GM12878 (cell line): ENCODE results near the gene EXD3. TPM values are rescaled to one million over a fixed set of nuclear protein-coding genes. Genes with fewer than 3 reads are reported as not detected.

Experiments used
- BACH1 ChIP-seq: fragments of 450-650 bp; IDR thresholded peaks from 2 replicates; pipeline ENCODE4 v1.6.1; 2017; ENCODE audit warnings: mild to moderate bottlenecking, borderline replicate concordance
- BCLAF1 ChIP-seq: fragments of 450-650 bp; IDR thresholded peaks from 2 replicates; pipeline ENCODE4 v1.6.1; 2017; ENCODE audit warnings: antibody characterized with exemption, mild to moderate bottlenecking, moderate library complexity
- CEBPB ChIP-seq, 2 experiments: fragments of 150-350 bp in 1 of 2; IDR thresholded peaks; 2 replicates each; pipeline ENCODE4 v1.6.1; 2012 to 2014; ENCODE audit warnings: low read depth in 2 of 2, low read length in 2 of 2, borderline replicate concordance in 1 of 2, inconsistent platforms in 1 of 2
- E2F4 ChIP-seq: IDR thresholded peaks from 2 replicates; pipeline ENCODE4 v1.6.1; 2012; ENCODE audit warnings: low read depth, low read length, improper control_type of control experiment
- EGR1 ChIP-seq, 2 experiments: IDR thresholded peaks; 1 replicate in 1 of 2; 2 replicates in 1 of 2; pipeline ENCODE4 v1.6.1; 2011 to 2012; ENCODE audit warnings: low read depth in 2 of 2, low read length in 2 of 2, borderline replicate concordance in 1 of 2, mild to moderate bottlenecking in 1 of 2, moderate library complexity in 1 of 2
- FOS ChIP-seq: IDR thresholded peaks from 3 replicates; pipeline ENCODE4 v1.6.1; 2011; ENCODE audit warnings: borderline replicate concordance; ENCODE audit not compliant: insufficient read length; ENCODE audit errors: extremely low read depth
- HCFC1 ChIP-seq: fragments of 150-350 bp; IDR thresholded peaks from 2 replicates; pipeline ENCODE4 v1.6.1; 2014; ENCODE audit warnings: low read length
- IKZF2 ChIP-seq, 2 experiments: fragments of 450-650 bp; IDR thresholded peaks; 2 replicates each; pipeline ENCODE4 v1.6.1; 2017; ENCODE audit warnings: mild to moderate bottlenecking in 2 of 2, moderate library complexity in 2 of 2
- LARP7 ChIP-seq: fragments of 450-650 bp; IDR thresholded peaks from 2 replicates; pipeline ENCODE4 v1.6.1; 2017; ENCODE audit warnings: mild to moderate bottlenecking
- MLLT1 ChIP-seq: fragments of 450-650 bp; IDR thresholded peaks from 2 replicates; pipeline ENCODE4 v1.6.1; 2016; ENCODE audit warnings: mild to moderate bottlenecking
- MYB ChIP-seq: fragments of 150-350 bp; IDR thresholded peaks from 2 replicates; pipeline ENCODE4 v1.6.1; 2014; ENCODE audit warnings: mild to moderate bottlenecking, low read depth, low read length, borderline replicate concordance
- NR2C1 ChIP-seq: fragments of 450-650 bp; IDR thresholded peaks from 2 replicates; pipeline ENCODE4 v1.6.1; 2017; ENCODE audit warnings: antibody characterized with exemption, mild to moderate bottlenecking, moderate library complexity
- PAX8 ChIP-seq: fragments of 450-650 bp; IDR thresholded peaks from 2 replicates; pipeline ENCODE4 v1.6.1; 2017; ENCODE audit warnings: mild to moderate bottlenecking, moderate library complexity
- PBX3 ChIP-seq: IDR thresholded peaks from 2 replicates; pipeline ENCODE4 v1.6.1; 2011; ENCODE audit warnings: mild to moderate bottlenecking, low read depth, low read length, moderate library complexity; ENCODE audit not compliant: insufficient replicate concordance
- POLR2AphosphoS5 ChIP-seq: IDR thresholded peaks from 2 replicates; pipeline ENCODE4 v1.6.1; 2011; ENCODE audit warnings: mild to moderate bottlenecking, low read length, inconsistent platforms
- POU2F2 ChIP-seq: IDR thresholded peaks from 3 replicates; pipeline ENCODE4 v1.6.1; 2011; ENCODE audit warnings: low read depth, mild to moderate bottlenecking, low read length, borderline replicate concordance
- SIX5 ChIP-seq: IDR thresholded peaks from 2 replicates; pipeline ENCODE4 v1.6.1; 2011; ENCODE audit warnings: mild to moderate bottlenecking, low read depth, low read length, moderate library complexity; ENCODE audit not compliant: severe bottlenecking
- SMAD5 ChIP-seq: IDR thresholded peaks from 2 replicates; pipeline ENCODE4 v1.6.1; 2016; ENCODE audit warnings: antibody characterized with exemption, low read depth
- SREBF1 ChIP-seq: IDR thresholded peaks from 2 replicates; pipeline ENCODE4 v1.6.1; 2012; ENCODE audit warnings: mild to moderate bottlenecking, low read length
- SRF ChIP-seq, 2 experiments: IDR thresholded peaks; 2 replicates each; pipeline ENCODE4 v1.6.1; 2011; ENCODE audit warnings: low read depth in 2 of 2, low read length in 2 of 2, mild to moderate bottlenecking in 1 of 2, moderate library complexity in 1 of 2
- YBX1 ChIP-seq: fragments of 450-650 bp; IDR thresholded peaks from 2 replicates; pipeline ENCODE4 v1.6.1; 2016; ENCODE audit warnings: antibody characterized with exemption
- YY1 ChIP-seq: IDR thresholded peaks from 2 replicates; pipeline ENCODE4 v1.6.1; 2011; ENCODE audit warnings: low read depth, mild to moderate bottlenecking, low read length
- ZNF207 ChIP-seq: fragments of 450-650 bp; IDR thresholded peaks from 2 replicates; pipeline ENCODE4 v1.6.1; 2014; ENCODE audit warnings: antibody characterized with exemption, mild to moderate bottlenecking, borderline replicate concordance
- ZZZ3 ChIP-seq: IDR thresholded peaks from 2 replicates; pipeline ENCODE4 v1.6.1; 2011; ENCODE audit warnings: low read depth; ENCODE audit not compliant: control insufficient read depth, insufficient read length
- polyA plus RNA-seq, 11 experiments: library from polyadenylated mRNA; depleted of rRNA in 4 of 11; unstranded in 6 of 11; stranded (reverse) in 5 of 11; fragments of >200 nt; fragmentation: Nextera tagmentation in 4 of 11; fragmentation: Illumina TruSeq in 1 of 11; extraction: Ambion mirVana in 4 of 11; extraction: Trizol in 1 of 11; gene quantifications; 1 replicate in 1 of 11; 2 replicates in 10 of 11; pipeline versions ENCODE4 v1.2.1 to v1.2.3, GENCODE V29; 2011 to 2016; ENCODE audit warnings: inconsistent platforms in 2 of 11, missing spikeins in 2 of 11, low read depth in 1 of 11
- total RNA-seq, 4 experiments: library from RNA; depleted of rRNA in 3 of 4; stranded (reverse); fragments of >200 nt in 3 of 4; fragmentation: Illumina TruSeq in 1 of 4; extraction: Trizol in 1 of 4; gene quantifications; 2 replicates each; pipeline versions ENCODE4 v1.2.1 to v1.2.3, GENCODE V29; 2013 to 2021

EXD3 gene
- total and polyA plus RNA-seq, 10 of the 15 experiments (the other 5 are each of a cell fraction or from before 2014, with no cell fraction given), result 0.21 to 7.1 (median 3.6) TPM

GRCh38 chr9:137459152-137459600, 36.2 kb upstream of the EXD3 start, which contains the start of gene NSMF (continued):
- TF ChIP-seq SRF (IDR thresholded peaks at IDR 0.05; ENCODE audit: low read depth in 2 of 2, low read length in 2 of 2) (no peak), YY1 (peak; percentile 26; the same call in 1 of the 2 replicates), HCFC1 (no peak), POLR2AphosphoS5 (peak; percentile 39; the same call in 1 of the 2 replicates), BCLAF1 (no peak), MYB (no peak), LARP7 (peak; percentile 88), ZNF207 (no peak), PBX3 (no peak), SMAD5 (no peak), BACH1 (peak; percentile 85), PAX8 (no peak), FOS (no peak), IKZF2 (IDR thresholded peaks at IDR 0.05) (no peak), ZZZ3 (no peak), NR2C1 (peak; percentile 28), SIX5 (no peak), POU2F2 (no peak), E2F4 (no peak), SREBF1 (no peak), MLLT1 (no peak), EGR1 (IDR thresholded peaks at IDR 0.05; ENCODE audit: borderline replicate concordance in 1 of 2, low read depth in 2 of 2, low read length in 2 of 2) (no peak), CEBPB (IDR thresholded peaks at IDR 0.05; ENCODE audit: borderline replicate concordance in 1 of 2, low read depth in 2 of 2, low read length in 2 of 2) (no peak), YBX1 (no peak)
